GM12873 (cell line): ENCODE data around the gene TRIM75.

Experiments
- TF ChIP-seq, protein P1 (sequence below): IDR thresholded peaks from 2 replicates; pipeline ENCODE4 v1.5.1; 2012; ENCODE audit warnings: low read depth, mild to moderate bottlenecking, moderate library complexity, low read length, control low read depth; ENCODE audit not compliant: insufficient read depth; ENCODE audit errors: missing control alignments

TRIM75 gene

GRCh38 chr4:165053645-165054044 is at the start of gene TRIM75:
Gene TRIM75, plus strand, starts transcription at chr4:165053866. Its CDS starts 5,282 bp downstream, at chr4:165059148.
- TF ChIP-seq, protein P1, sequence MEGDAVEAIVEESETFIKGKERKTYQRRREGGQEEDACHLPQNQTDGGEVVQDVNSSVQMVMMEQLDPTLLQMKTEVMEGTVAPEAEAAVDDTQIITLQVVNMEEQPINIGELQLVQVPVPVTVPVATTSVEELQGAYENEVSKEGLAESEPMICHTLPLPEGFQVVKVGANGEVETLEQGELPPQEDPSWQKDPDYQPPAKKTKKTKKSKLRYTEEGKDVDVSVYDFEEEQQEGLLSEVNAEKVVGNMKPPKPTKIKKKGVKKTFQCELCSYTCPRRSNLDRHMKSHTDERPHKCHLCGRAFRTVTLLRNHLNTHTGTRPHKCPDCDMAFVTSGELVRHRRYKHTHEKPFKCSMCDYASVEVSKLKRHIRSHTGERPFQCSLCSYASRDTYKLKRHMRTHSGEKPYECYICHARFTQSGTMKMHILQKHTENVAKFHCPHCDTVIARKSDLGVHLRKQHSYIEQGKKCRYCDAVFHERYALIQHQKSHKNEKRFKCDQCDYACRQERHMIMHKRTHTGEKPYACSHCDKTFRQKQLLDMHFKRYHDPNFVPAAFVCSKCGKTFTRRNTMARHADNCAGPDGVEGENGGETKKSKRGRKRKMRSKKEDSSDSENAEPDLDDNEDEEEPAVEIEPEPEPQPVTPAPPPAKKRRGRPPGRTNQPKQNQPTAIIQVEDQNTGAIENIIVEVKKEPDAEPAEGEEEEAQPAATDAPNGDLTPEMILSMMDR: no peak

- TF ChIP-seq, protein P1: no peak
Observed at GRCh38 chr4:165005352-165005925, 48.2 kb upstream of the TRIM75 start.

DNA sequence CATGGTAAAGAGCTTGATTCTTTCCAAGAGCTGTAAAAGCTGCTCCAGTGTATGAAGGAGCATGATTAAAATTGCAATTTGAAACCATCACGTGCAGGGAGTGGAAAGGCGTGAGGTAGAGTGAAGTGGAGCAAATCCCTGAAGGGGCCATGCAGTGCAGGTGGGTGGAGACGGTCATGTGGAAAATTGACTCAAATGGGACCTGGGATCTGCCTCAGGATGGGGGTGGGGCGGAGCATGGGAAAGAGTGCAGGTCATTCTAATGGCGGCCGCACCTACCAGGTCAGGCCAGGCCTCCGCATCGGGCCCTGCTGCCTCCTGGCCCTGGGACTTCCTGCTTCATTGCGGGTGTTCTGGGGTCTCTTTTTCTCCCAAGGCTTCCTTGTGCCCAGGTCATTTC is 47.2 kb upstream of the TRIM75 start:
- TF ChIP-seq, protein P1: no peak

GRCh38 chr4:165006886-165007285 is 46.8 kb upstream of the TRIM75 start:
- TF ChIP-seq, protein P1: no peak

GRCh38 chr4:165009493-165010227 is 44.0 kb upstream of the TRIM75 start:
- TF ChIP-seq, protein P1: no peak

DNA sequence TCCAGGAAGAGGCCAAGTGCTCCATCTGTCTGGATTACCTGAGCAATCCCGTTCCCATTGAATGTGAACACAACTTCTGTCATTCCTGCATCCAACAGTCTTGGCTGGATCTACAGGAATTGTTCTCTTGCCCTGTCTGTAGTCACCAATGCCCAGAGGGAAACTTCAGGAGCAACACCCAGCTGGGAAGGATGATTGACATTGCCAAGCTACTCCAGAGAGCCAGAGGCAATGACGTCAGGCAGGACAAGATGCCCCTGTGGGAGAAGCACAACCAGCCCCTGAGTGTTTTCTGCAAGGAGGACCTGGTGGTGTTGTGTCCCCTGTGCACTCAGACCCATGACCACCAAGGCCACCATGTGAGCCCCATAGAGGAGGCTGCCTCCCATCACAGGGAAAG is 43.2 kb upstream of the TRIM75 start:
- TF ChIP-seq, protein P1: no peak

DNA sequence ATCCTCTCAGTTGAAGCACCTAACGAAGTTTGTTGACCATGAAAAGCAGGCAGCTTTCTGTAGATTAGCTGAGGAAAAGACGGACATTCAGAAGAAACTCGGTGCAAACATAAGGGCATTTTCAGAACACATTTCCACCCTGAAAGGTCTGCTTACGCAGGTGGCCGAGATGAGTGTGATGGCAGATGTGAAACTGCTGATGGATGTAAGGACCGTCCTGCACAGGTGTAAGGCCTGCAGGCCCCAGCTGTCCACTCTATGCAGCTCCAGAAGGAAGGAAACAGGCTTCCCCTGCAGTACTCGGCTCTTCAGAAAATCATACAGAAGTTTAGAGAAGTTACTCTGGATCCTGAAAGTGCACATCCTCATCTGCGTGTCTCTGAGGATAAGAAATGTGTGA is 42.7 kb upstream of the TRIM75 start:
- TF ChIP-seq, protein P1: no peak
